HepG2 (cell line): ENCODE measurements around the gene CSNK1D. TPM values are rescaled to one million over a fixed set of nuclear protein-coding genes. Genes with fewer than 3 reads are reported as not detected.

Source experiments
- AGO1 ChIP-seq: fragments of 200-400 bp; formaldehyde crosslinking; IDR thresholded peaks from 2 replicates; pipeline ENCODE4 v1.6.1; 2017; ENCODE audit warnings: mild to moderate bottlenecking, low read depth, low read length, moderate library complexity; ENCODE audit not compliant: poor library complexity, severe bottlenecking
- EED ChIP-seq: sonication (generic); formaldehyde crosslinking; IDR thresholded peaks from 2 replicates; pipeline ENCODE4 v1.5.0; 2020; ENCODE audit warnings: mild to moderate bottlenecking, missing genetic modification reagents
- HIVEP1 ChIP-seq: sonication (generic); formaldehyde crosslinking; IDR thresholded peaks from 2 replicates; pipeline ENCODE4 v1.4.0; 2020; ENCODE audit warnings: mild to moderate bottlenecking, missing genetic modification reagents
- LCORL ChIP-seq, 2 experiments: fragments of 450-650 bp in 1 of 2; sonication (generic) in 1 of 2; formaldehyde crosslinking in 1 of 2; IDR thresholded peaks; 2 replicates each; pipeline versions ENCODE4 v1.5.0 to v1.6.1; 2017 to 2020; ENCODE audit warnings: antibody characterized with exemption in 1 of 2, missing genetic modification reagents in 1 of 2
- MIXL1 ChIP-seq: IDR thresholded peaks from 2 replicates; pipeline ENCODE4 v1.6.1; 2016
- MYC ChIP-seq: sonication (generic); formaldehyde crosslinking; IDR thresholded peaks from 2 replicates; pipeline ENCODE4 v1.9.0; 2021; ENCODE audit warnings: missing genetic modification reagents, borderline replicate concordance
- NKX3-1 ChIP-seq: sonication (generic); formaldehyde crosslinking; IDR thresholded peaks from 2 replicates; pipeline ENCODE4 v1.5.0; 2020; ENCODE audit warnings: missing genetic modification reagents
- TAF1 ChIP-seq: sonication (generic); formaldehyde crosslinking; IDR thresholded peaks from 2 replicates; pipeline ENCODE4 v1.4.0; 2020; ENCODE audit warnings: missing genetic modification reagents
- ZFX ChIP-seq: sonication (generic); formaldehyde crosslinking; IDR thresholded peaks from 2 replicates; pipeline ENCODE4 v1.4.0; 2020; ENCODE audit warnings: mild to moderate bottlenecking, low read depth, missing genetic modification reagents, moderate library complexity
- ZNF121 ChIP-seq: sonication (generic); formaldehyde crosslinking; IDR thresholded peaks from 2 replicates; pipeline ENCODE4 v1.5.0; 2020; ENCODE audit warnings: mild to moderate bottlenecking, missing genetic modification reagents
- ZNF557 ChIP-seq: sonication (generic); formaldehyde crosslinking; IDR thresholded peaks from 2 replicates; pipeline ENCODE4 v1.4.0; 2020; ENCODE audit warnings: missing genetic modification reagents
- ZNF619 ChIP-seq: sonication (generic); formaldehyde crosslinking; IDR thresholded peaks from 2 replicates; pipeline ENCODE4 v1.4.0; 2020; ENCODE audit warnings: mild to moderate bottlenecking, missing genetic modification reagents
- polyA plus RNA-seq, 8 experiments: library from polyadenylated mRNA; depleted of rRNA in 3 of 8; stranded (reverse) in 7 of 8; unstranded in 1 of 8; fragments of >200 nt; fragmentation: Illumina TruSeq in 4 of 8; extraction: Trizol in 4 of 8; gene quantifications; 2 replicates each; pipeline versions ENCODE4 v1.2.1 to v1.2.3, GENCODE V29; 2011 to 2016; ENCODE audit warnings: low read depth in 4 of 8, missing spikeins in 1 of 8, mixed read lengths in 1 of 8; ENCODE audit not compliant: insufficient read depth in 1 of 8
- total RNA-seq, 5 experiments: library from RNA; depleted of rRNA; stranded (reverse); fragments of >200 nt; fragmentation: Illumina TruSeq; extraction: Trizol; gene quantifications; 2 replicates each; pipeline ENCODE4 v1.2.3, GENCODE V29; 2016; ENCODE audit warnings: low read depth in 1 of 5
- TF ChIP-seq, protein P1 (sequence below): sonication (generic); formaldehyde crosslinking; conservative IDR thresholded peaks from 2 replicates; pipeline ENCODE4 v1.4.0; 2020; ENCODE audit warnings: mild to moderate bottlenecking, missing genetic modification reagents, moderate library complexity
- TF ChIP-seq, protein P2 (sequence below): sonication (generic); formaldehyde crosslinking; IDR thresholded peaks from 2 replicates; pipeline ENCODE4 v1.5.0; 2020; ENCODE audit warnings: mild to moderate bottlenecking, low read depth, missing genetic modification reagents, borderline replicate concordance
- TF ChIP-seq, protein P3 (sequence below): sonication (generic); formaldehyde crosslinking; IDR thresholded peaks from 2 replicates; pipeline ENCODE4 v1.8.1; 2023; ENCODE audit warnings: mild to moderate bottlenecking, moderate library complexity, missing genetic modification reagents

CSNK1D gene
- total and polyA plus RNA-seq, 2 of the 13 experiments (the other 11 are each of a cell fraction or from before 2014, with no cell fraction given): 31.5 to 128 TPM

DNA sequence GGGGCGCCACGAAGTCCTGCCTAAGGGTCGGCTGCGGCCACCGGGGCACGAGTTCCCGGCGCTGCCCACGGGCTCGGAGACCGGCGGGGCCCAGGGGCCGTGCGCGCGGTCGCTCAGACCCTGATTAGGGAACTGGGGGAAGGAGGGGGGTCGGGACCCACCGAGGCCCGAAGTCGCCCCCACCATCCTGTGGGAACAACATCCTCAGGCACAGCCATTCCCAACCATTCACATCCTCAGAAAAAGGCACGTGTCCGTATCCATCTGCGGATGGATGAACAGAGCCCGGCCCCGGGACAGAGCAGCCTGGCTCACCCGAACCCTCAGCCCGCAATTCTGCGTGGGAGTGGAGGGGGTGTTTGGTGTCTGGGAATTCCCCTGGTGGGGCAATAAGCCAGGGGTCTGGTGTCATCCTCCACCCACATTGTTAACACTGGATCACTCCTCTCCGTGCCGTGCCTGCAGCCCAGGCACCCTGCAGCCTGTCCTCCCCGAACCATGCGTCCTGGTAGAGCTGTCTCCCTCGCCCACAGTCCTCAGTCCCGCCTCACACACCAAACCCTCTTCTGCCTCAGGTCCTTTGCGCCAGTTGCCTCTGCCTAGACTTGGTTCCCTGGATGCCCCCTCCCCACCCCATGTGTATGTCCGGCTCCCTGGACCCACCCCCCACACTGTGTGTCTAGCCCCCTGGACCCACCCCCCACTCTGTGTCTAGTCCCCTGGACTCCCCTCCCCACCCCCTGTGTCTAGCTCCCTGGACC is 60.1 kb downstream of the CSNK1D start (continued):
- TF ChIP-seq, protein P1, sequence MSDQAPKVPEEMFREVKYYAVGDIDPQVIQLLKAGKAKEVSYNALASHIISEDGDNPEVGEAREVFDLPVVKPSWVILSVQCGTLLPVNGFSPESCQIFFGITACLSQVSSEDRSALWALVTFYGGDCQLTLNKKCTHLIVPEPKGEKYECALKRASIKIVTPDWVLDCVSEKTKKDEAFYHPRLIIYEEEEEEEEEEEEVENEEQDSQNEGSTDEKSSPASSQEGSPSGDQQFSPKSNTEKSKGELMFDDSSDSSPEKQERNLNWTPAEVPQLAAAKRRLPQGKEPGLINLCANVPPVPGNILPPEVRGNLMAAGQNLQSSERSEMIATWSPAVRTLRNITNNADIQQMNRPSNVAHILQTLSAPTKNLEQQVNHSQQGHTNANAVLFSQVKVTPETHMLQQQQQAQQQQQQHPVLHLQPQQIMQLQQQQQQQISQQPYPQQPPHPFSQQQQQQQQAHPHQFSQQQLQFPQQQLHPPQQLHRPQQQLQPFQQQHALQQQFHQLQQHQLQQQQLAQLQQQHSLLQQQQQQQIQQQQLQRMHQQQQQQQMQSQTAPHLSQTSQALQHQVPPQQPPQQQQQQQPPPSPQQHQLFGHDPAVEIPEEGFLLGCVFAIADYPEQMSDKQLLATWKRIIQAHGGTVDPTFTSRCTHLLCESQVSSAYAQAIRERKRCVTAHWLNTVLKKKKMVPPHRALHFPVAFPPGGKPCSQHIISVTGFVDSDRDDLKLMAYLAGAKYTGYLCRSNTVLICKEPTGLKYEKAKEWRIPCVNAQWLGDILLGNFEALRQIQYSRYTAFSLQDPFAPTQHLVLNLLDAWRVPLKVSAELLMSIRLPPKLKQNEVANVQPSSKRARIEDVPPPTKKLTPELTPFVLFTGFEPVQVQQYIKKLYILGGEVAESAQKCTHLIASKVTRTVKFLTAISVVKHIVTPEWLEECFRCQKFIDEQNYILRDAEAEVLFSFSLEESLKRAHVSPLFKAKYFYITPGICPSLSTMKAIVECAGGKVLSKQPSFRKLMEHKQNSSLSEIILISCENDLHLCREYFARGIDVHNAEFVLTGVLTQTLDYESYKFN (CRISPR knock-in tag): 0 out of 2 replicates have a peak, but pooled peaks have one; percentile 3
- TF ChIP-seq, protein P2, sequence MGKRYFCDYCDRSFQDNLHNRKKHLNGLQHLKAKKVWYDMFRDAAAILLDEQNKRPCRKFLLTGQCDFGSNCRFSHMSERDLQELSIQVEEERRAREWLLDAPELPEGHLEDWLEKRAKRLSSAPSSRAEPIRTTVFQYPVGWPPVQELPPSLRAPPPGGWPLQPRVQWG: no peak
- peak; percentile 53; the same call in 1 of the 2 replicates for TF ChIP-seq HIVEP1
- TF ChIP-seq, protein P3, sequence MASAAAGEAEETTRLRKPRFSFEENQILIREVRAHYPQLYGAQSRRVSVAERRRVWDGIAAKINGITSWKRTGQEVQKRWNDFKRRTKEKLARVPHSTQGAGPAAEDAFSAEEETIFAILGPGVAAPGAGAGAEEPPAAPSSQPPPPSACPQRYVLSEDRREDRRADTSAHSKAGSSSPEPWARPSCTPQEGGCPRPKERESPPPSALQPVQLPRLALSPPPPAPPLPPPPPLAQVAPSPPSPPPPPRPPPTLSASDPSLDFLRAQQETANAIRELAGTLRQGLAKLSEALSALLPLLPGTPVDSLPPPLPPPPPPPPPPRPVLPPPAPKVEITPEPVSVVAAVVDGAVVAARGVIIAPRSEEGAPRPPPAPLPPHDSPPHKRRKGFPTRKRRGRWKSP (CRISPR knock-in tag): peak; percentile 11; the same call in 1 of the 2 replicates
- TF ChIP-seq MYC: peak; percentile 74
- TF ChIP-seq ZFX (CRISPR knock-in tag): peak; percentile 9; the same call in 1 of the 2 replicates
- no peak for TF ChIP-seq MIXL1 (CRISPR knock-in tag)
- peak; percentile 93 for TF ChIP-seq ZNF121
- TF ChIP-seq LCORL (IDR thresholded peaks at IDR 0.05): no peak
- TF ChIP-seq LCORL (CRISPR knock-in tag; IDR thresholded peaks at IDR 0.05): peak; percentile 19; the same call in 1 of the 2 replicates
- 0 out of 2 replicates have a peak, but pooled peaks have one; percentile 2 for TF ChIP-seq TAF1 (CRISPR knock-in tag)
- peak; percentile 12 for TF ChIP-seq AGO1
- TF ChIP-seq ZNF557 (CRISPR knock-in tag): 0 out of 2 replicates have a peak, but pooled peaks have one; percentile 39
- TF ChIP-seq EED (CRISPR knock-in tag): peak; percentile 77; the same call in 1 of the 2 replicates
- 0 out of 2 replicates have a peak, but pooled peaks have one; percentile 31 for TF ChIP-seq NKX3-1 (CRISPR knock-in tag)
- 0 out of 2 replicates have a peak, but pooled peaks have one; percentile 48 for TF ChIP-seq ZNF619 (CRISPR knock-in tag)
